Activated naive CD4-positive, alpha-beta T cell (primary cell): ENCODE measurements around the gene ZNF821.
A peak's percentile ranks its signal among the peaks of the same experiment; 100 is the strongest.
"Not testable (repeated sequence)": the region's sequence is repeated elsewhere in the genome, so short reads cannot be mapped to it uniquely, and the experiment has no call there.

Experiments
- DNase-seq, 4 experiments: peaks; one replicate each; lab custom pipeline; 2025; lab: John Stamatoyannopoulos, UW

The ZNF821 gene

GRCh38 chr16:71883849-71884638 lies at the start of gene ZNF821:
Gene ZNF821, minus strand, starts transcription at chr16:71884182. Its CDS starts 4,236 bp downstream, at chr16:71879946.
- peak; percentile 31 to 61 (median 36) for DNase-seq

GRCh38 chr16:71933017-71933416 lies 49.0 kb upstream of the ZNF821 start:
- DNase-seq, result no peak

- no peak for DNase-seq
Observed at GRCh38 chr16:71931599-71931998, 47.6 kb upstream of the ZNF821 start.

GRCh38 chr16:71931001-71931400 lies 47.0 kb upstream of the ZNF821 start:
- no peak for DNase-seq

GRCh38 chr16:71930013-71930563 lies 46.1 kb upstream of the ZNF821 start:
- DNase-seq, result no peak

- no peak for DNase-seq
Observed at GRCh38 chr16:71929048-71929447, 45.1 kb upstream of the ZNF821 start.

- DNase-seq, result no peak
Observed at GRCh38 chr16:71927787-71928186, 43.8 kb upstream of the ZNF821 start.

- DNase-seq, result no peak
Observed at GRCh38 chr16:71927383-71927782, 43.4 kb upstream of the ZNF821 start.

GRCh38 chr16:71924710-71925109 lies 40.7 kb upstream of the ZNF821 start:
- DNase-seq, result no peak

GRCh38 chr16:71923941-71924690 lies 40.1 kb upstream of the ZNF821 start:
- DNase-seq, result no peak

GRCh38 chr16:71920658-71921057 lies 36.7 kb upstream of the ZNF821 start:
- no peak for DNase-seq

GRCh38 chr16:71919035-71919434 lies 35.1 kb upstream of the ZNF821 start:
- no peak for DNase-seq

- DNase-seq, result no peak
Observed at GRCh38 chr16:71917900-71918299, 33.9 kb upstream of the ZNF821 start.

- no peak for DNase-seq
Observed at GRCh38 chr16:71916397-71916920, 32.5 kb upstream of the ZNF821 start.

- no peak for DNase-seq
Observed at GRCh38 chr16:71915350-71915749, 31.4 kb upstream of the ZNF821 start.

- no peak for DNase-seq
Observed at GRCh38 chr16:71914802-71915201, 30.8 kb upstream of the ZNF821 start.

GRCh38 chr16:71912534-71913275 lies 28.7 kb upstream of the ZNF821 start:
- no peak for DNase-seq

- no peak for DNase-seq
Observed at GRCh38 chr16:71911121-71911520, 27.1 kb upstream of the ZNF821 start.

- not testable (repeated sequence) for DNase-seq
Observed at GRCh38 chr16:71905765-71906164, 21.8 kb upstream of the ZNF821 start.

GRCh38 chr16:71904239-71904638 lies 20.3 kb upstream of the ZNF821 start:
- DNase-seq, result no peak

GRCh38 chr16:71903608-71904007 lies 19.6 kb upstream of the ZNF821 start:
- no peak for DNase-seq
